GM19438 (cell line): ENCODE results near the gene C4A.
"Not testable (repeated sequence)": the region's sequence is repeated elsewhere in the genome, so short reads cannot be mapped to it uniquely, and the experiment has no call there.

Source experiments
- ATAC-seq: cut with Tn5 transposase; IDR thresholded peaks from one replicate; pipeline ENCODE4 v1.9.1; 2021; ENCODE audit warnings: low read depth; ENCODE audit not compliant: unreplicated experiment

The C4A gene

GRCh38 chr6:31958741-31959739 lies 22.8 kb upstream of the C4A start, which contains the start of the genes NELFE and SKIC2:
NELFE (minus strand) TSS chr6:31958971; CDS start chr6:31958446, 525 bp downstream.
SKIC2 (plus strand) TSS chr6:31959175; CDS start chr6:31959193, 18 bp downstream.
- ATAC-seq: peak; percentile 93

GRCh38 chr6:31961616-31962015 lies 20.2 kb upstream of the C4A start:
- ATAC-seq: no peak

GRCh38 chr6:31963921-31964320 lies 17.9 kb upstream of the C4A start:
- ATAC-seq: no peak

- no peak for ATAC-seq
Measured at GRCh38 chr6:31965700-31966099, 16.2 kb upstream of the C4A start.

- ATAC-seq: no peak
Measured at GRCh38 chr6:31966506-31966905, 15.4 kb upstream of the C4A start.

- ATAC-seq: no peak
Measured at GRCh38 chr6:31966997-31967925, 14.6 kb upstream of the C4A start.

- no peak for ATAC-seq
Measured at GRCh38 chr6:31967926-31968320, 13.9 kb upstream of the C4A start.

GRCh38 chr6:31968326-31968725 lies 13.5 kb upstream of the C4A start:
- ATAC-seq: no peak

GRCh38 chr6:31968791-31969711 lies 12.8 kb upstream of the C4A start:
- no peak for ATAC-seq

GRCh38 chr6:31969712-31970603 lies 11.9 kb upstream of the C4A start:
- no peak for ATAC-seq

- no peak for ATAC-seq
Measured at GRCh38 chr6:31970604-31971271, 11.1 kb upstream of the C4A start.

GRCh38 chr6:31971279-31971992 lies 10.4 kb upstream of the C4A start:
- peak; percentile 2 for ATAC-seq

GRCh38 chr6:31971993-31972708 lies 9.7 kb upstream of the C4A start, which contains the start of gene DXO:
DXO (minus strand) TSS chr6:31972138; CDS start chr6:31971675, 463 bp downstream.
- peak; percentile 81 for ATAC-seq

GRCh38 chr6:31972709-31973350 lies 9.0 kb upstream of the C4A start:
- no peak for ATAC-seq

GRCh38 chr6:31976065-31976464 lies 5.8 kb upstream of the C4A start:
- not testable (repeated sequence) for ATAC-seq

GRCh38 chr6:31977816-31978431 lies 3.9 kb upstream of the C4A start:
- ATAC-seq: no peak
